IgD-negative memory B cell (primary cell): Measurements from ENCODE around the gene ATG2B. TPM values are rescaled to one million over a fixed set of nuclear protein-coding genes. Genes with fewer than 3 reads are reported as not detected.

Experiments
- H3K27ac Mint-ChIP-seq, 3 donors: one replicate each; pipeline ENCODE4 v1.8.0; 2020 to 2022; ENCODE audit warnings: mild to moderate bottlenecking in 3 of 3, mixed read lengths in 3 of 3, moderate library complexity in 1 of 3
- H3K27me3 Mint-ChIP-seq: one replicate; pipeline ENCODE4 v1.8.0; 2021; ENCODE audit warnings: mixed read lengths
- H3K36me3 Mint-ChIP-seq: one replicate; pipeline ENCODE4 v1.8.0; 2020; ENCODE audit warnings: mild to moderate bottlenecking, mixed read lengths
- H3K4me1 Mint-ChIP-seq, 3 donors: one replicate each; pipeline ENCODE4 v1.8.0; 2020 to 2022; ENCODE audit warnings: mixed read lengths in 3 of 3, mild to moderate bottlenecking in 1 of 3
- H3K4me3 Mint-ChIP-seq, 4 donors: one replicate each; pipeline ENCODE4 v1.8.0; 2020 to 2022; ENCODE audit warnings: mild to moderate bottlenecking in 4 of 4, mixed read lengths in 4 of 4, moderate library complexity in 3 of 4
- H3K9me3 Mint-ChIP-seq, 3 donors: one replicate each; pipeline ENCODE4 v1.8.0; 2020 to 2021; ENCODE audit warnings: mixed read lengths in 3 of 3, mild to moderate bottlenecking in 1 of 3
- polyA plus RNA-seq: library from polyadenylated mRNA; unstranded; fragments of 300-500 nt; fragmentation: Illumina TruSeq; gene quantifications from one replicate; pipeline ENCODE4 v1.2.3, GENCODE V29; 2021

The ATG2B gene
- polyA plus RNA-seq, 1 donor from 2014 or later: 1.9 TPM

- Mint-ChIP-seq H3K36me3 (peaks cover 5% of the 10 kb centered on the region), H3K27me3 (no peaks in the 10 kb centered on the region), H3K27ac (no peak overlapping the region), H3K4me3 (no peak overlapping the region), H3K9me3 (peaks cover 2 to 6% (median 5%) of the 10 kb centered on the region in 3 donors), H3K4me1 (peaks cover 0 to 2% (median 0%) of the 10 kb centered on the region in 3 donors)
Measured at GRCh38 chr14:96277890-96278289, 85.3 kb downstream of the ATG2B start.

GRCh38 chr14:96275177-96276112 is 87.7 kb downstream of the ATG2B start:
- Mint-ChIP-seq H3K27me3 (no peaks in the 10 kb centered on the region), H3K4me1 (peaks cover 0 to 2% (median 0%) of the 10 kb centered on the region in 3 donors), H3K4me3 (no peak overlapping the region), H3K9me3 (peaks cover 4 to 12% (median 6%) of the 10 kb centered on the region in 3 donors), H3K27ac (no peak overlapping the region), H3K36me3 (peaks cover 5% of the 10 kb centered on the region)

- Mint-ChIP-seq H3K9me3 (peaks cover 4 to 12% (median 6%) of the 10 kb centered on the region in 3 donors), H3K36me3 (peaks cover 5% of the 10 kb centered on the region), H3K27me3 (no peaks in the 10 kb centered on the region), H3K27ac (no peak overlapping the region), H3K4me1 (peaks cover 0 to 2% (median 0%) of the 10 kb centered on the region in 3 donors), H3K4me3 (no peak overlapping the region)
Measured at GRCh38 chr14:96274543-96274942, 88.6 kb downstream of the ATG2B start.

- Mint-ChIP-seq H3K36me3 (peaks cover 5% of the 10 kb centered on the region), H3K4me1 (peaks cover 0 to 2% (median 0%) of the 10 kb centered on the region in 3 donors), H3K9me3 (peaks cover 3 to 12% (median 4%) of the 10 kb centered on the region in 3 donors), H3K27ac (no peak overlapping the region), H3K27me3 (no peaks in the 10 kb centered on the region), H3K4me3 (no peak overlapping the region)
Measured at GRCh38 chr14:96274122-96274521, 89.0 kb downstream of the ATG2B start.

GRCh38 chr14:96273629-96274028 is 89.5 kb downstream of the ATG2B start:
- H3K27me3 Mint-ChIP-seq: no peaks in the 10 kb centered on the region
- H3K27ac Mint-ChIP-seq: no peak overlapping the region
- peaks cover 0 to 2% (median 0%) of the 10 kb centered on the region in 3 donors for H3K4me1 Mint-ChIP-seq
- H3K4me3 Mint-ChIP-seq: no peak overlapping the region
- H3K9me3 Mint-ChIP-seq: peaks cover 2 to 9% (median 3%) of the 10 kb centered on the region in 3 donors
- peaks cover 5% of the 10 kb centered on the region for H3K36me3 Mint-ChIP-seq

- H3K27me3 Mint-ChIP-seq: no peaks in the 10 kb centered on the region
- peaks cover 2 to 7% (median 3%) of the 10 kb centered on the region in 3 donors for H3K9me3 Mint-ChIP-seq
- H3K4me3 Mint-ChIP-seq: no peak overlapping the region
Measured at GRCh38 chr14:96272777-96273473, 90.2 kb downstream of the ATG2B start.

GRCh38 chr14:96271421-96271762 is 91.7 kb downstream of the ATG2B start:
- H3K4me1 Mint-ChIP-seq: peaks cover 0 to 2% (median 0%) of the 10 kb centered on the region in 3 donors
- H3K4me3 Mint-ChIP-seq: no peak overlapping the region
- H3K27ac Mint-ChIP-seq: no peak overlapping the region
- peaks cover 0 to 7% (median 2%) of the 10 kb centered on the region in 3 donors for H3K9me3 Mint-ChIP-seq
- peaks cover 5% of the 10 kb centered on the region for H3K36me3 Mint-ChIP-seq
- no peaks in the 10 kb centered on the region for H3K27me3 Mint-ChIP-seq

More at GRCh38 chr14:96272777-96273473, 90.2 kb downstream of the ATG2B start:
- Mint-ChIP-seq H3K4me1 (peaks cover 0 to 2% (median 0%) of the 10 kb centered on the region in 3 donors), H3K27ac (no peak overlapping the region), H3K36me3 (peaks cover 5% of the 10 kb centered on the region)

GRCh38 chr14:96270565-96271420 is 92.3 kb downstream of the ATG2B start:
- Mint-ChIP-seq H3K9me3 (peaks cover 0 to 7% (median 2%) of the 10 kb centered on the region in 3 donors), H3K4me1 (no peaks in the 10 kb centered on the region), H3K4me3 (no peak overlapping the region), H3K36me3 (peaks cover 5% of the 10 kb centered on the region), H3K27me3 (no peaks in the 10 kb centered on the region), H3K27ac (no peak overlapping the region)

- Mint-ChIP-seq H3K4me3 (no peak overlapping the region), H3K36me3 (peaks cover 8% of the 10 kb centered on the region), H3K9me3 (peaks cover 0 to 7% (median 2%) of the 10 kb centered on the region in 3 donors), H3K27ac (no peak overlapping the region), H3K27me3 (no peaks in the 10 kb centered on the region), H3K4me1 (no peaks in the 10 kb centered on the region)
Measured at GRCh38 chr14:96269359-96269710, 93.8 kb downstream of the ATG2B start.

- Mint-ChIP-seq H3K27ac (no peak overlapping the region), H3K27me3 (no peaks in the 10 kb centered on the region), H3K36me3 (peaks cover 7% of the 10 kb centered on the region), H3K4me1 (no peaks in the 10 kb centered on the region), H3K4me3 (no peak overlapping the region), H3K9me3 (peaks cover 0 to 10% (median 2%) of the 10 kb centered on the region in 3 donors)
Measured at GRCh38 chr14:96268431-96269358, 94.4 kb downstream of the ATG2B start.

GRCh38 chr14:96267916-96268315 is 95.2 kb downstream of the ATG2B start:
- H3K27ac Mint-ChIP-seq: no peak overlapping the region
- peaks cover 0 to 14% (median 2%) of the 10 kb centered on the region in 3 donors for H3K9me3 Mint-ChIP-seq
- H3K27me3 Mint-ChIP-seq: no peaks in the 10 kb centered on the region
- H3K4me1 Mint-ChIP-seq: no peaks in the 10 kb centered on the region
- no peak overlapping the region for H3K4me3 Mint-ChIP-seq
- peaks cover 5% of the 10 kb centered on the region for H3K36me3 Mint-ChIP-seq

- Mint-ChIP-seq H3K4me1 (no peaks in the 10 kb centered on the region), H3K27me3 (no peaks in the 10 kb centered on the region), H3K4me3 (no peak overlapping the region), H3K9me3 (peaks cover 0 to 10% (median 2%) of the 10 kb centered on the region in 3 donors), H3K36me3 (peaks cover 5% of the 10 kb centered on the region), H3K27ac (no peak overlapping the region)
Measured at GRCh38 chr14:96267336-96267735, 95.8 kb downstream of the ATG2B start.

- Mint-ChIP-seq H3K36me3 (peaks cover 3% of the 10 kb centered on the region), H3K9me3 (peaks cover 0 to 7% (median 0%) of the 10 kb centered on the region in 3 donors), H3K4me1 (no peaks in the 10 kb centered on the region), H3K27ac (no peak overlapping the region), H3K4me3 (no peak overlapping the region), H3K27me3 (no peaks in the 10 kb centered on the region)
Measured at GRCh38 chr14:96265383-96266095, 97.6 kb downstream of the ATG2B start.
